PFSK-1 (cell line): ENCODE data around the gene ERBB3.

Experiments
- TAF1 ChIP-seq: IDR thresholded peaks from 2 replicates; pipeline ENCODE4 v1.6.1; 2012; ENCODE audit warnings: low read length, control low read depth, borderline replicate concordance; ENCODE audit not compliant: insufficient read depth
- TF ChIP-seq, protein P1 (sequence below), 2 experiments: IDR thresholded peaks; 2 replicates each; pipeline versions ENCODE4 v1.6.1 to v1.8.0; 2011 to 2012; ENCODE audit warnings: low read depth in 2 of 2, low read length in 2 of 2, control low read depth in 1 of 2, inconsistent platforms in 1 of 2, mild to moderate bottlenecking in 1 of 2, moderate library complexity in 1 of 2; ENCODE audit not compliant: insufficient read depth in 1 of 2

DNA sequence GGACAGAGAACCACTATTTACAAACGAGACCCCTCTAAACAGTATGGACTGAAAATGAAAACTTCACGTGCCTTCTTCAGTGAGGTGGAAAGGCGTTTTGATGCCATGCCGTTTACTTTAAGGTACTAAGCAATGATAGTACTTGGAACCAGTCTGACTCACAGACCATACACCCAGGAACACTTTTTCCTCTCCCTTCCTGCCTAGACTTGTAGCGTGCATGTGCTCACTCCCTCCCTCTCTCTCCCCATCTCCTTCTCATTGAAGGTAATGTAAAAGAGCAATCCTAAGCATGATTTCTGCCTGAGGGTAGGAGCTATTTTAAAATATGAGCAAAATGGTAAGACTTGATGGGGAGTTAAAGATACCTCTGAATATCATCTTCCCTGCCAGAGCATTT is 30.6 kb downstream of the ERBB3 start:
- TF ChIP-seq, protein P1, sequence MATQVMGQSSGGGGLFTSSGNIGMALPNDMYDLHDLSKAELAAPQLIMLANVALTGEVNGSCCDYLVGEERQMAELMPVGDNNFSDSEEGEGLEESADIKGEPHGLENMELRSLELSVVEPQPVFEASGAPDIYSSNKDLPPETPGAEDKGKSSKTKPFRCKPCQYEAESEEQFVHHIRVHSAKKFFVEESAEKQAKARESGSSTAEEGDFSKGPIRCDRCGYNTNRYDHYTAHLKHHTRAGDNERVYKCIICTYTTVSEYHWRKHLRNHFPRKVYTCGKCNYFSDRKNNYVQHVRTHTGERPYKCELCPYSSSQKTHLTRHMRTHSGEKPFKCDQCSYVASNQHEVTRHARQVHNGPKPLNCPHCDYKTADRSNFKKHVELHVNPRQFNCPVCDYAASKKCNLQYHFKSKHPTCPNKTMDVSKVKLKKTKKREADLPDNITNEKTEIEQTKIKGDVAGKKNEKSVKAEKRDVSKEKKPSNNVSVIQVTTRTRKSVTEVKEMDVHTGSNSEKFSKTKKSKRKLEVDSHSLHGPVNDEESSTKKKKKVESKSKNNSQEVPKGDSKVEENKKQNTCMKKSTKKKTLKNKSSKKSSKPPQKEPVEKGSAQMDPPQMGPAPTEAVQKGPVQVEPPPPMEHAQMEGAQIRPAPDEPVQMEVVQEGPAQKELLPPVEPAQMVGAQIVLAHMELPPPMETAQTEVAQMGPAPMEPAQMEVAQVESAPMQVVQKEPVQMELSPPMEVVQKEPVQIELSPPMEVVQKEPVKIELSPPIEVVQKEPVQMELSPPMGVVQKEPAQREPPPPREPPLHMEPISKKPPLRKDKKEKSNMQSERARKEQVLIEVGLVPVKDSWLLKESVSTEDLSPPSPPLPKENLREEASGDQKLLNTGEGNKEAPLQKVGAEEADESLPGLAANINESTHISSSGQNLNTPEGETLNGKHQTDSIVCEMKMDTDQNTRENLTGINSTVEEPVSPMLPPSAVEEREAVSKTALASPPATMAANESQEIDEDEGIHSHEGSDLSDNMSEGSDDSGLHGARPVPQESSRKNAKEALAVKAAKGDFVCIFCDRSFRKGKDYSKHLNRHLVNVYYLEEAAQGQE (IDR thresholded peaks at IDR 0.05; ENCODE audit: insufficient read depth in 1 of 2, low read depth in 2 of 2, low read length in 2 of 2): no peak
- no peak for TF ChIP-seq TAF1
